GM18502 (cell line): ENCODE data around the gene LGALS9.

Experiments
- ATAC-seq: cut with Tn5 transposase; IDR thresholded peaks from one replicate; pipeline ENCODE4 v1.9.1; 2021; ENCODE audit warnings: mild to moderate bottlenecking; ENCODE audit not compliant: unreplicated experiment, poor library complexity

The LGALS9 gene

GRCh38 chr17:27630607-27631410 lies at the start of gene LGALS9:
TSS of gene LGALS9 (plus strand) at chr17:27631188. CDS start at chr17:27631266, 78 bp downstream.
- ATAC-seq = peak; percentile 72

GRCh38 chr17:27582696-27583095 lies 48.3 kb upstream of the LGALS9 start:
- ATAC-seq = no peak

GRCh38 chr17:27585153-27585681 lies 45.8 kb upstream of the LGALS9 start:
- ATAC-seq = no peak

GRCh38 chr17:27585792-27586191 lies 45.2 kb upstream of the LGALS9 start:
- no peak for ATAC-seq

GRCh38 chr17:27586203-27586721 lies 44.7 kb upstream of the LGALS9 start:
- ATAC-seq = no peak

- ATAC-seq = no peak
These were observed 42.6 kb upstream of the LGALS9 start for GRCh38 chr17:27588354-27588753.

GRCh38 chr17:27590864-27591263 lies 40.1 kb upstream of the LGALS9 start:
- ATAC-seq = no peak

GRCh38 chr17:27591986-27592385 lies 39.0 kb upstream of the LGALS9 start:
- no peak for ATAC-seq

GRCh38 chr17:27593232-27593856 lies 37.6 kb upstream of the LGALS9 start:
- no peak for ATAC-seq

GRCh38 chr17:27593857-27594255 lies 37.1 kb upstream of the LGALS9 start:
- ATAC-seq = no peak

GRCh38 chr17:27595208-27595607 lies 35.8 kb upstream of the LGALS9 start:
- no peak for ATAC-seq

- ATAC-seq = no peak
These were observed 34.9 kb upstream of the LGALS9 start for GRCh38 chr17:27596096-27596495.

- ATAC-seq = no peak
These were observed 34.3 kb upstream of the LGALS9 start for GRCh38 chr17:27596566-27597187.

- ATAC-seq = no peak
These were observed 33.8 kb upstream of the LGALS9 start for GRCh38 chr17:27597188-27597580.

- ATAC-seq = no peak
These were observed 33.1 kb upstream of the LGALS9 start for GRCh38 chr17:27597783-27598320.

- no peak for ATAC-seq
These were observed 32.5 kb upstream of the LGALS9 start for GRCh38 chr17:27598337-27599050.

GRCh38 chr17:27600471-27600870 lies 30.5 kb upstream of the LGALS9 start:
- no peak for ATAC-seq

- ATAC-seq = no peak
These were observed 29.7 kb upstream of the LGALS9 start for GRCh38 chr17:27601069-27601974.

GRCh38 chr17:27601975-27602302 lies 29.0 kb upstream of the LGALS9 start:
- no peak for ATAC-seq
